ENCODE measurements around the gene KLHDC1.
"Not testable (repeated sequence)": the region's sequence is repeated elsewhere in the genome, so short reads cannot be mapped to it uniquely, and the experiment has no call there.

Gene KLHDC1

GRCh38 chr14:49721733-49722435 lies 29.0 kb downstream of the KLHDC1 start:
- DNase-seq (ENCODE audit: low spot score), result not testable (repeated sequence)

- DNase-seq (ENCODE audit: low spot score), result no peak
These were observed 34.3 kb downstream of the KLHDC1 start for GRCh38 chr14:49727171-49727570.

GRCh38 chr14:49732896-49733295 lies 40.0 kb downstream of the KLHDC1 start:
- no peak for DNase-seq (ENCODE audit: low spot score)

- DNase-seq (ENCODE audit: low spot score), result no peak
These were observed 40.9 kb downstream of the KLHDC1 start for GRCh38 chr14:49733836-49734235.

- not testable (repeated sequence) for DNase-seq (ENCODE audit: low spot score)
These were observed 42.7 kb downstream of the KLHDC1 start for GRCh38 chr14:49735669-49736068.

- DNase-seq (ENCODE audit: low spot score), result no peak
These were observed 52.3 kb downstream of the KLHDC1 start for GRCh38 chr14:49745191-49745590.

GRCh38 chr14:49746476-49746875 lies 53.6 kb downstream of the KLHDC1 start:
- not testable (repeated sequence) for DNase-seq (ENCODE audit: low spot score)

GRCh38 chr14:49754570-49755097 lies 61.7 kb downstream of the KLHDC1 start:
- no peak for DNase-seq (ENCODE audit: low spot score)

- no peak for DNase-seq (ENCODE audit: low spot score)
These were observed 62.5 kb downstream of the KLHDC1 start for GRCh38 chr14:49755378-49755777.

- DNase-seq (ENCODE audit: low spot score), result no peak
These were observed 69.1 kb downstream of the KLHDC1 start for GRCh38 chr14:49761839-49762551.

GRCh38 chr14:49766839-49767238 lies 73.9 kb downstream of the KLHDC1 start:
- DNase-seq (ENCODE audit: low spot score), result no peak

GRCh38 chr14:49767270-49767570 lies 74.3 kb downstream of the KLHDC1 start:
- DNase-seq (ENCODE audit: low spot score), result no peak

- peak; percentile 81 for DNase-seq (ENCODE audit: low spot score)
These were observed 74.8 kb downstream of the KLHDC1 start, which contains the start of gene KLHDC2 for GRCh38 chr14:49767571-49768300. TSS of gene KLHDC2 (plus strand) at chr14:49768153. CDS start at chr14:49768469, 316 bp downstream.

GRCh38 chr14:49768301-49769121 lies 75.6 kb downstream of the KLHDC1 start:
- DNase-seq (ENCODE audit: low spot score), result peak; percentile 29

- DNase-seq (ENCODE audit: low spot score), result no peak
These were observed 76.3 kb downstream of the KLHDC1 start for GRCh38 chr14:49769171-49769570.

GRCh38 chr14:49769581-49770211 lies 76.8 kb downstream of the KLHDC1 start:
- DNase-seq (ENCODE audit: low spot score), result no peak

GRCh38 chr14:49770212-49770817 lies 77.4 kb downstream of the KLHDC1 start:
- DNase-seq (ENCODE audit: low spot score), result no peak

- DNase-seq (ENCODE audit: low spot score), result not testable (repeated sequence)
These were observed 78.8 kb downstream of the KLHDC1 start for GRCh38 chr14:49771691-49772090.

GRCh38 chr14:49774106-49774505 lies 81.2 kb downstream of the KLHDC1 start:
- no peak for DNase-seq (ENCODE audit: low spot score)

GRCh38 chr14:49778421-49778820 lies 85.5 kb downstream of the KLHDC1 start:
- no peak for DNase-seq (ENCODE audit: low spot score)
